H1 (cell line): ENCODE data around the gene GRIK2. TPM values are rescaled to one million over a fixed set of nuclear protein-coding genes. Genes with fewer than 3 reads are reported as not detected.
A peak's percentile ranks its signal among the peaks of the same experiment; 100 is the strongest.

Experiments
- CTCF ChIA-PET: fragments of 300-600 bp; sonication (Branson Sonifier 250); formaldehyde crosslinking; loops from one replicate; lab custom pipeline; 2021; ENCODE audit not compliant: partially characterized antibody; lab: Charles Lee
- POLR2A ChIA-PET: fragments of 300-600 bp; sonication (Branson Sonifier 250); formaldehyde crosslinking; loops from one replicate; lab custom pipeline; 2021; ENCODE audit warnings: inconsistent platforms; ENCODE audit not compliant: partially characterized antibody; lab: Charles Lee
- DNase-seq, 2 experiments: peaks; one replicate each; pipeline versions ENCODE4 v3.0.0 to v3.0.0-alpha.2; 2010 to 2022; ENCODE audit warnings: low spot score in 2 of 2, low read depth in 1 of 2, mixed read lengths in 1 of 2
- FAIRE-seq: peaks from 2 replicates; lab custom pipeline; 2011; peaks lifted over from hg19 to GRCh38; lab: Jason Lieb, UNC
- H2AFZ ChIP-seq: 2 replicates; pipeline ENCODE4 v1.8.1; 2012; ENCODE audit warnings: low read length, inconsistent platforms
- H2AK5ac ChIP-seq: 2 replicates; pipeline ENCODE4 v1.6.1; 2013; ENCODE audit warnings: low read depth, low read length
- H2BK120ac ChIP-seq: replicated peaks from 2 replicates; pipeline ENCODE3; 2013; ENCODE audit warnings: low read depth, low read length, inconsistent platforms
- H2BK12ac ChIP-seq: 2 replicates; pipeline ENCODE4 v1.6.1; 2013; ENCODE audit warnings: low read depth, low read length
- H2BK15ac ChIP-seq: 2 replicates; pipeline ENCODE4 v1.6.1; 2013; ENCODE audit warnings: low read length
- H2BK20ac ChIP-seq: 2 replicates; pipeline ENCODE4 v1.6.1; 2013; ENCODE audit warnings: low read length
- H2BK5ac ChIP-seq: 2 replicates; pipeline ENCODE4 v1.6.1; 2013; ENCODE audit warnings: low read depth, low read length
- H3K14ac ChIP-seq: 2 replicates; pipeline ENCODE4 v1.6.1; 2013; ENCODE audit warnings: inconsistent platforms; ENCODE audit not compliant: insufficient read length
- H3K18ac ChIP-seq: 2 replicates; pipeline ENCODE4 v1.6.1; 2013; ENCODE audit warnings: low read length; ENCODE audit errors: extremely low read depth
- H3K23ac ChIP-seq: 2 replicates; pipeline ENCODE4 v1.6.1; 2013; ENCODE audit warnings: inconsistent platforms; ENCODE audit not compliant: insufficient read length
- H3K23me2 ChIP-seq: 2 replicates; pipeline ENCODE4 v1.6.1; 2013; ENCODE audit warnings: low read depth, low read length
- H3K27ac ChIP-seq: 2 replicates; pipeline ENCODE4 v1.6.1; 2011; ENCODE audit warnings: low read depth, low read length, inconsistent platforms
- H3K27me3 ChIP-seq, 4 experiments: replicated peaks in 1 of 4; 1 replicate in 1 of 4; 2 replicates in 3 of 4; pipeline versions ENCODE4 v1.6.1 to v1.8.1; 2011 to 2013; ENCODE audit warnings: low read length in 3 of 4, mild to moderate bottlenecking in 3 of 4, inconsistent platforms in 2 of 4, mixed read lengths in 2 of 4, moderate library complexity in 1 of 4; ENCODE audit not compliant: control insufficient read depth in 3 of 4, insufficient read depth in 3 of 4; ENCODE audit errors: extremely low read depth in 1 of 4
- H3K36me3 ChIP-seq, 4 experiments: 2 replicates each; pipeline versions ENCODE4 v1.6.1 to v1.8.1; 2011 to 2013; ENCODE audit warnings: mild to moderate bottlenecking in 4 of 4, low read length in 3 of 4, moderate library complexity in 2 of 4, control low read depth in 1 of 4, inconsistent platforms in 1 of 4; ENCODE audit not compliant: insufficient read depth in 4 of 4, control insufficient read depth in 2 of 4
- H3K4ac ChIP-seq: replicated peaks from 2 replicates; pipeline ENCODE3; 2013; ENCODE audit warnings: low read length, low read depth, mixed read lengths, inconsistent platforms; ENCODE audit not compliant: insufficient read length
- H3K4me1 ChIP-seq, 4 experiments: replicated peaks in 1 of 4; 1 replicate in 1 of 4; 2 replicates in 3 of 4; pipeline versions ENCODE4 v1.6.1 to v1.8.1; 2011 to 2013; ENCODE audit warnings: low read length in 3 of 4, inconsistent platforms in 2 of 4, mixed read lengths in 1 of 4; ENCODE audit not compliant: insufficient read depth in 4 of 4, control insufficient read depth in 3 of 4
- H3K4me2 ChIP-seq, 2 experiments: 2 replicates each; pipeline versions ENCODE4 v1.6.1 to v1.8.1; 2011 to 2013; ENCODE audit warnings: low read depth in 2 of 2, low read length in 2 of 2, control low read depth in 1 of 2, inconsistent platforms in 1 of 2, mild to moderate bottlenecking in 1 of 2; ENCODE audit not compliant: insufficient read depth in 1 of 2
- H3K4me3 ChIP-seq, 4 experiments: fragments of 200-600, 300-600 bp in 1 of 4; sonication (generic), shearing (Covaris generic), sonication (Bioruptor Twin) in 1 of 4; 2 replicates each; pipeline versions ENCODE4 v1.5.1 to v1.8.1; 2011 to 2016; ENCODE audit warnings: low read length in 4 of 4, low read depth in 3 of 4, control low read depth in 2 of 4, inconsistent platforms in 2 of 4, mild to moderate bottlenecking in 2 of 4, mixed read lengths in 1 of 4, moderate library complexity in 1 of 4; ENCODE audit not compliant: insufficient read depth in 2 of 4; ENCODE audit errors: extremely low read depth in 1 of 4
- H3K56ac ChIP-seq: replicated peaks from 2 replicates; pipeline ENCODE3; 2013; ENCODE audit warnings: low read depth, mild to moderate bottlenecking, mixed read lengths, low read length, inconsistent platforms; ENCODE audit not compliant: insufficient read length
- H3K79me1 ChIP-seq: 2 replicates; pipeline ENCODE4 v1.6.1; 2013; ENCODE audit warnings: low read depth, low read length, control low read depth
- H3K79me2 ChIP-seq, 2 experiments: 2 replicates each; pipeline versions ENCODE4 v1.6.1 to v1.8.1; 2012 to 2013; ENCODE audit warnings: low read length in 2 of 2, mild to moderate bottlenecking in 2 of 2, inconsistent platforms in 1 of 2; ENCODE audit not compliant: insufficient read depth in 2 of 2, control insufficient read depth in 1 of 2
- H3K9ac ChIP-seq, 4 experiments: replicated peaks in 1 of 4; 1 replicate in 1 of 4; 2 replicates in 3 of 4; pipeline versions ENCODE4 v1.6.1 to v1.8.1; 2011 to 2013; ENCODE audit warnings: low read depth in 3 of 4, low read length in 3 of 4, control low read depth in 2 of 4, mild to moderate bottlenecking in 2 of 4, moderate library complexity in 2 of 4, inconsistent platforms in 1 of 4; ENCODE audit errors: extremely low read depth in 1 of 4
- H3K9me3 ChIP-seq, 2 experiments: 2 replicates each; pipeline versions ENCODE4 v1.6.1 to v1.8.1; 2012 to 2013; ENCODE audit warnings: mild to moderate bottlenecking in 2 of 2, moderate library complexity in 2 of 2, control low read depth in 1 of 2, inconsistent platforms in 1 of 2, low read depth in 1 of 2, low read length in 1 of 2, mixed read lengths in 1 of 2; ENCODE audit not compliant: insufficient read depth in 2 of 2
- H4K20me1 ChIP-seq, 2 experiments: replicated peaks in 1 of 2; 2 replicates each; pipeline versions ENCODE3 to v1.8.1; 2011 to 2013; ENCODE audit warnings: inconsistent platforms in 2 of 2, low read length in 2 of 2, mild to moderate bottlenecking in 1 of 2; ENCODE audit not compliant: insufficient read depth in 2 of 2, control insufficient read depth in 1 of 2
- H4K5ac ChIP-seq: 2 replicates; pipeline ENCODE4 v1.6.1; 2013; ENCODE audit warnings: low read length, low read depth, mixed read lengths, inconsistent platforms; ENCODE audit not compliant: insufficient read length
- H4K8ac ChIP-seq: 2 replicates; pipeline ENCODE4 v1.8.0; 2013; ENCODE audit warnings: mild to moderate bottlenecking, moderate library complexity, low read length, inconsistent platforms; ENCODE audit not compliant: insufficient read depth; ENCODE audit errors: extremely low read depth
- H4K91ac ChIP-seq: replicated peaks from 2 replicates; pipeline ENCODE3; 2013; ENCODE audit warnings: low read length, mixed read lengths, inconsistent platforms; ENCODE audit not compliant: insufficient read length
- ASH2L ChIP-seq: fragments of 200-600, 300-600 bp; sonication (generic); IDR thresholded peaks from one replicate; pipeline ENCODE4 v1.7.1; 2017; ENCODE audit warnings: low read length
- NANOG ChIP-seq: IDR thresholded peaks from 2 replicates; pipeline ENCODE4 v1.6.1; 2011; ENCODE audit warnings: low read length, low read depth, mild to moderate bottlenecking, inconsistent platforms; ENCODE audit not compliant: insufficient read depth, poor library complexity, severe bottlenecking
- WGBS, 2 experiments: shearing (Covaris generic) in 1 of 2; methylation state at CpG; one replicate each; pipeline versions ENCODE4 v1.1.6 to v1.1.7; 2013 to 2015; ENCODE audit warnings: low lambda C conversion rate in 2 of 2, mixed read lengths in 2 of 2, inconsistent platforms in 1 of 2, low coverage in 1 of 2, missing lambda C conversion rate in 1 of 2; ENCODE audit not compliant: insufficient replicate concordance in 2 of 2, insufficient coverage in 1 of 2, insufficient read length in 1 of 2; ENCODE audit errors: extremely low coverage in 1 of 2, missing lambda C conversion rate in 1 of 2; 5-methylcytosine and 5-hydroxymethylcytosine counted together
- polyA plus RNA-seq, 7 experiments: library from polyadenylated mRNA; depleted of rRNA in 3 of 7; stranded (reverse) in 5 of 7; unstranded in 2 of 7; fragments of >200 nt in 5 of 7; fragments of 200-250 nt in 2 of 7; gene quantifications; 1 replicate in 5 of 7; 2 replicates in 1 of 7; 4 replicates in 1 of 7; pipeline versions ENCODE4 v1.2.1 to v1.2.3, GENCODE V29; 2011 to 2013; ENCODE audit warnings: missing spikeins in 2 of 7, mixed read lengths in 2 of 7
- total RNA-seq: library from RNA; stranded (reverse); fragmentation: NEBNext Ultra II Directional; extraction: Animal tissue kit (Norgen Biotek cat#: 25700); gene quantifications from 2 replicates; pipeline ENCODE4 v1.2.1, GENCODE V29; 2021

GRIK2 gene
- total and polyA plus RNA-seq, 2 of the 8 experiments (the other 6 are each of a cell fraction or from before 2014, with no cell fraction given), result 1.8 to 2.2 TPM

DNA sequence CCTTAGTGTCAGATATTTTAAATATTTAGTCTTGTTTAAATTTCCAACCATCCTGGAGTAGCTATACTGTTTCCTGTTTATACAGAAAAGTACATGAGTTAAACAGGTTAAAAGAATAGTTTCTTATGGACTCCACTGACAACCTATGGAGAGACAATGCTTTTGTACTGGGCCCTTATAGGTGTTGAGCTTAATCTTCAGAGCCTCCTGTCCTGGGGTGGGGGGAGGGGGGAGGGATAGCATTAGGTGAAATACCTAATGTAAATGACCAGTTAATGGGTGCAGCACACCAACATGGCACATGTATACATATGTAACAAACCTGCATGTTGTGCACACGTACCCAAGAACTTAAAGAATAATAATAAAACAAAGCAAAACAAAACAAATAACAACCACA, 322.9 kb downstream of the GRIK2 start:
- ChIA-PET CTCF (no interaction called here), POLR2A (interaction anchor here (0.6 to 0.7 kb wide), 2 partner anchors 35 to 189 kb away, joined by 3 to 4 read pairs; no protein-coding TSS in a partner anchor)
- Histone ChIP-seq H3K4me3 (peak overlapping the region in 1 of 4 experiments; percentile 33; a peak in 1 of 8 replicates), H4K5ac (no peak overlapping the region), H3K4me2 (peak overlapping the region; percentile 12 to 52; a peak in 2 of 4 replicates), H3K23ac (no peak overlapping the region), H4K8ac (no peak overlapping the region), H3K9me3 (no peaks in the 10 kb centered on the region), H3K27ac (no peak overlapping the region), H3K18ac (no peak overlapping the region), H3K36me3 (no peaks in the 10 kb centered on the region), H3K9ac (no peak overlapping the region), H4K20me1 (no peaks in the 10 kb centered on the region), H2AFZ (no peak overlapping the region), H3K56ac (no peak overlapping the region), H2BK120ac (no peak overlapping the region), H2BK15ac (no peak overlapping the region), H3K23me2 (no peaks in the 10 kb centered on the region), H4K91ac (no peak overlapping the region), H2BK20ac (no peak overlapping the region), H3K4ac (no peak overlapping the region), H3K4me1 (peaks cover 0 to 13% (median 5%) of the 10 kb centered on the region in 4 experiments; a peak in 3 of 7 replicates), H3K79me2 (no peaks in the 10 kb centered on the region), H3K79me1 (no peaks in the 10 kb centered on the region), H3K27me3 (peaks cover 0 to 1% (median 0%) of the 10 kb centered on the region in 4 experiments; a peak in 1 of 7 replicates), H2AK5ac (no peak overlapping the region), H3K14ac (no peak overlapping the region), H2BK12ac (no peak overlapping the region), H2BK5ac (no peak overlapping the region; the same call in 1 of the 2 replicates)
- DNase-seq (no peak), FAIRE-seq (no peak)
- 8% methylated on average over 1 of the region's 1 CpG; no CpG with 5 or more reads in 1 of the 2 experiments for WGBS, 2 experiments
- TF ChIP-seq ASH2L (no peak), NANOG (peak; percentile 25)
